HEK293 (cell line): ENCODE data around the gene LRP8.

ENCODE experiments used
- MEIS1 ChIP-seq: sonication (generic); formaldehyde crosslinking; IDR thresholded peaks from 2 replicates; pipeline ENCODE4 v1.8.1; 2022; ENCODE audit warnings: missing genetic modification reagents, mild to moderate bottlenecking, borderline replicate concordance
- MZF1 ChIP-seq: fragments of 450-650 bp; formaldehyde crosslinking; IDR thresholded peaks from 2 replicates; pipeline ENCODE4 v1.5.1; 2017; ENCODE audit warnings: missing biosample characterization, missing genetic modification characterization, borderline replicate concordance
- YY1 ChIP-seq: fragments of 450-650 bp; formaldehyde crosslinking; IDR thresholded peaks from 2 replicates; pipeline ENCODE4 v1.5.1; 2018; ENCODE audit warnings: missing biosample characterization, missing genetic modification characterization
- ZNF394 ChIP-seq: fragments of 450-650 bp; formaldehyde crosslinking; IDR thresholded peaks from 2 replicates; pipeline ENCODE4 v1.5.1; 2016; ENCODE audit warnings: missing biosample characterization, missing genetic modification characterization, mild to moderate bottlenecking, moderate library complexity, borderline replicate concordance
- TF ChIP-seq, protein P1 (sequence below): fragments of 450-650 bp; formaldehyde crosslinking; IDR thresholded peaks from 2 replicates; pipeline ENCODE4 v1.5.1; 2016; ENCODE audit warnings: missing biosample characterization, missing genetic modification characterization
- TF ChIP-seq, protein P2 (sequence below): fragments of 450-650 bp; formaldehyde crosslinking; IDR thresholded peaks from 2 replicates; pipeline ENCODE4 v1.5.1; 2016; ENCODE audit warnings: missing biosample characterization, missing genetic modification characterization
- TF ChIP-seq, protein P3 (sequence below): fragments of 450-650 bp; formaldehyde crosslinking; IDR thresholded peaks from 2 replicates; pipeline ENCODE4 v1.5.1; 2016; ENCODE audit warnings: missing biosample characterization, missing genetic modification characterization

- TF ChIP-seq, protein P1, sequence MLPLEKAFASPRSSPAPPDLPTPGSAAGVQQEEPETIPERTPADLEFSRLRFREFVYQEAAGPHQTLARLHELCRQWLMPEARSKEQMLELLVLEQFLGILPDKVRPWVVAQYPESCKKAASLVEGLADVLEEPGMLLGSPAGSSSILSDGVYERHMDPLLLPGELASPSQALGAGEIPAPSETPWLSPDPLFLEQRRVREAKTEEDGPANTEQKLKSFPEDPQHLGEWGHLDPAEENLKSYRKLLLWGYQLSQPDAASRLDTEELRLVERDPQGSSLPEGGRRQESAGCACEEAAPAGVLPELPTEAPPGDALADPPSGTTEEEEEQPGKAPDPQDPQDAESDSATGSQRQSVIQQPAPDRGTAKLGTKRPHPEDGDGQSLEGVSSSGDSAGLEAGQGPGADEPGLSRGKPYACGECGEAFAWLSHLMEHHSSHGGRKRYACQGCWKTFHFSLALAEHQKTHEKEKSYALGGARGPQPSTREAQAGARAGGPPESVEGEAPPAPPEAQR (tag by site-specific recombination): no peak
- TF ChIP-seq, protein P2, sequence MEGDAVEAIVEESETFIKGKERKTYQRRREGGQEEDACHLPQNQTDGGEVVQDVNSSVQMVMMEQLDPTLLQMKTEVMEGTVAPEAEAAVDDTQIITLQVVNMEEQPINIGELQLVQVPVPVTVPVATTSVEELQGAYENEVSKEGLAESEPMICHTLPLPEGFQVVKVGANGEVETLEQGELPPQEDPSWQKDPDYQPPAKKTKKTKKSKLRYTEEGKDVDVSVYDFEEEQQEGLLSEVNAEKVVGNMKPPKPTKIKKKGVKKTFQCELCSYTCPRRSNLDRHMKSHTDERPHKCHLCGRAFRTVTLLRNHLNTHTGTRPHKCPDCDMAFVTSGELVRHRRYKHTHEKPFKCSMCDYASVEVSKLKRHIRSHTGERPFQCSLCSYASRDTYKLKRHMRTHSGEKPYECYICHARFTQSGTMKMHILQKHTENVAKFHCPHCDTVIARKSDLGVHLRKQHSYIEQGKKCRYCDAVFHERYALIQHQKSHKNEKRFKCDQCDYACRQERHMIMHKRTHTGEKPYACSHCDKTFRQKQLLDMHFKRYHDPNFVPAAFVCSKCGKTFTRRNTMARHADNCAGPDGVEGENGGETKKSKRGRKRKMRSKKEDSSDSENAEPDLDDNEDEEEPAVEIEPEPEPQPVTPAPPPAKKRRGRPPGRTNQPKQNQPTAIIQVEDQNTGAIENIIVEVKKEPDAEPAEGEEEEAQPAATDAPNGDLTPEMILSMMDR: no peak
- no peak for TF ChIP-seq MZF1 (tag by site-specific recombination)
- TF ChIP-seq, protein P3, sequence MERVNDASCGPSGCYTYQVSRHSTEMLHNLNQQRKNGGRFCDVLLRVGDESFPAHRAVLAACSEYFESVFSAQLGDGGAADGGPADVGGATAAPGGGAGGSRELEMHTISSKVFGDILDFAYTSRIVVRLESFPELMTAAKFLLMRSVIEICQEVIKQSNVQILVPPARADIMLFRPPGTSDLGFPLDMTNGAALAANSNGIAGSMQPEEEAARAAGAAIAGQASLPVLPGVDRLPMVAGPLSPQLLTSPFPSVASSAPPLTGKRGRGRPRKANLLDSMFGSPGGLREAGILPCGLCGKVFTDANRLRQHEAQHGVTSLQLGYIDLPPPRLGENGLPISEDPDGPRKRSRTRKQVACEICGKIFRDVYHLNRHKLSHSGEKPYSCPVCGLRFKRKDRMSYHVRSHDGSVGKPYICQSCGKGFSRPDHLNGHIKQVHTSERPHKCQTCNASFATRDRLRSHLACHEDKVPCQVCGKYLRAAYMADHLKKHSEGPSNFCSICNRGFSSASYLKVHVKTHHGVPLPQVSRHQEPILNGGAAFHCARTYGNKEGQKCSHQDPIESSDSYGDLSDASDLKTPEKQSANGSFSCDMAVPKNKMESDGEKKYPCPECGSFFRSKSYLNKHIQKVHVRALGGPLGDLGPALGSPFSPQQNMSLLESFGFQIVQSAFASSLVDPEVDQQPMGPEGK (tag by site-specific recombination): no peak
- no peak for TF ChIP-seq YY1 (tag by site-specific recombination)
- TF ChIP-seq ZNF394 (tag by site-specific recombination): no peak
- TF ChIP-seq MEIS1 (CRISPR knock-in tag): no peak
Measured at GRCh38 chr1:53281133-53281532, 46.7 kb downstream of the LRP8 start.
